ENCODE data around the gene ANKRD34A.
"Not testable (repeated sequence)": the region's sequence is repeated elsewhere in the genome, so short reads cannot be mapped to it uniquely, and the experiment has no call there.

The ANKRD34A gene

GRCh38 chr1:145942871-145943270 lies 21.5 kb downstream of the ANKRD34A start:
- no peak for DNase-seq

GRCh38 chr1:145942405-145942804 lies 22.0 kb downstream of the ANKRD34A start:
- no peak for DNase-seq

GRCh38 chr1:145937436-145937835 lies 26.9 kb downstream of the ANKRD34A start:
- no peak for DNase-seq

- DNase-seq, result no peak
Measured at GRCh38 chr1:145936247-145936646, 28.1 kb downstream of the ANKRD34A start.

GRCh38 chr1:145935708-145936107 lies 28.7 kb downstream of the ANKRD34A start:
- no peak for DNase-seq

- not testable (repeated sequence) for DNase-seq
Measured at GRCh38 chr1:145932522-145933009, 31.8 kb downstream of the ANKRD34A start.

- DNase-seq, result no peak
Measured at GRCh38 chr1:145927916-145928643, 36.3 kb downstream of the ANKRD34A start.

- peak; percentile 98 for DNase-seq
Measured at GRCh38 chr1:145927063-145927886, 37.1 kb downstream of the ANKRD34A start, which contains the start of gene RBM8A. TSS of gene RBM8A (minus strand) at chr1:145927484. CDS start at chr1:145927426, 58 bp downstream.

- DNase-seq, result peak; percentile 5
Measured at GRCh38 chr1:145926686-145927062, 37.7 kb downstream of the ANKRD34A start.

GRCh38 chr1:145922266-145922665 lies 42.1 kb downstream of the ANKRD34A start:
- peak; percentile 31 for DNase-seq

GRCh38 chr1:145920297-145920696 lies 44.1 kb downstream of the ANKRD34A start:
- DNase-seq, result not testable (repeated sequence)

GRCh38 chr1:145918992-145919939 lies 45.1 kb downstream of the ANKRD34A start:
- DNase-seq, result peak; percentile 5

- DNase-seq, result peak; percentile 86
Measured at GRCh38 chr1:145918144-145918991, 46.0 kb downstream of the ANKRD34A start, which contains the start of gene PEX11B. TSS of gene PEX11B (minus strand) at chr1:145918717. CDS start at chr1:145918688, 29 bp downstream.

- DNase-seq, result no peak
Measured at GRCh38 chr1:145917595-145917994, 46.8 kb downstream of the ANKRD34A start.

- DNase-seq, result no peak
Measured at GRCh38 chr1:145916745-145917144, 47.6 kb downstream of the ANKRD34A start.

- no peak for DNase-seq
Measured at GRCh38 chr1:145912128-145912641, 52.2 kb downstream of the ANKRD34A start.
